HFFc6 (cell line): ENCODE measurements around the gene GRIK1. TPM values are rescaled to one million over a fixed set of nuclear protein-coding genes. Genes with fewer than 3 reads are reported as not detected.

Source experiments
- DNase-seq: peaks from one replicate; pipeline ENCODE4 v3.0.0-alpha.2; 2018
- H3K27ac Mint-ChIP-seq: 2 replicates; pipeline ENCODE4 v1.8.0; 2020; ENCODE audit warnings: mild to moderate bottlenecking, mixed read lengths
- H3K27me3 Mint-ChIP-seq: 2 replicates; pipeline ENCODE4 v1.8.0; 2021; ENCODE audit warnings: mild to moderate bottlenecking, moderate library complexity, mixed read lengths; ENCODE audit not compliant: insufficient read depth
- H3K36me3 Mint-ChIP-seq: 2 replicates; pipeline ENCODE4 v1.8.0; 2021; ENCODE audit warnings: low read depth, mixed read lengths
- H3K4me1 Mint-ChIP-seq: 2 replicates; pipeline ENCODE4 v1.8.0; 2020; ENCODE audit warnings: low read depth, mixed read lengths
- H3K4me3 Mint-ChIP-seq: 2 replicates; pipeline ENCODE4 v1.8.0; 2020; ENCODE audit warnings: mild to moderate bottlenecking, moderate library complexity, mixed read lengths
- H3K9me3 Mint-ChIP-seq: 2 replicates; pipeline ENCODE4 v1.8.0; 2020; ENCODE audit warnings: mild to moderate bottlenecking, mixed read lengths
- CTCF ChIP-seq: fragments of 200-600 bp; sonication (generic); IDR thresholded peaks from 2 replicates; pipeline ENCODE4 v1.5.0; 2021; ENCODE audit warnings: antibody characterized with exemption, mild to moderate bottlenecking
- total RNA-seq, 6 experiments: library from RNA; stranded (reverse); fragmentation: NEBNext Ultra II Directional; extraction: Animal tissue kit (Norgen Biotek cat#: 25700); gene quantifications; 2 replicates in 1 of 6; 3 replicates in 5 of 6; pipeline ENCODE4 v1.2.3, GENCODE V29; 2021

GRIK1 gene
- total RNA-seq, 6 experiments from 2014 or later: not detected

GRCh38 chr21:29656504-29657239 is 283.1 kb downstream of the GRIK1 start:
- peak overlapping the region; percentile 7; the same call in 1 of the 2 replicates for H3K4me3 Mint-ChIP-seq
- peak overlapping the region; percentile 33 for H3K27ac Mint-ChIP-seq
- peaks cover 6% of the 10 kb centered on the region; the same call in 1 of the 2 replicates for H3K36me3 Mint-ChIP-seq
- no peaks in the 10 kb centered on the region; the same call in 1 of the 2 replicates for H3K27me3 Mint-ChIP-seq
- peaks cover 4% of the 10 kb centered on the region; the same call in 1 of the 2 replicates for H3K9me3 Mint-ChIP-seq
- TF ChIP-seq CTCF: no peak
- peaks cover 10% of the 10 kb centered on the region for H3K4me1 Mint-ChIP-seq
- DNase-seq: peak; percentile 25

- no peak overlapping the region for H3K27ac Mint-ChIP-seq
- H3K27me3 Mint-ChIP-seq: no peaks in the 10 kb centered on the region; the same call in 1 of the 2 replicates
- H3K4me3 Mint-ChIP-seq: no peak overlapping the region
- DNase-seq: no peak
- H3K9me3 Mint-ChIP-seq: peaks cover 4% of the 10 kb centered on the region; the same call in 1 of the 2 replicates
- peaks cover 6% of the 10 kb centered on the region; the same call in 1 of the 2 replicates for H3K36me3 Mint-ChIP-seq
- TF ChIP-seq CTCF: no peak
- peaks cover 10% of the 10 kb centered on the region for H3K4me1 Mint-ChIP-seq
Measured at GRCh38 chr21:29655577-29655976, 284.2 kb downstream of the GRIK1 start.

- H3K36me3 Mint-ChIP-seq: peaks cover 6% of the 10 kb centered on the region; the same call in 1 of the 2 replicates
Measured at GRCh38 chr21:29654855-29655254, 284.9 kb downstream of the GRIK1 start.

GRCh38 chr21:29654203-29654602 is 285.6 kb downstream of the GRIK1 start:
- no peak overlapping the region for H3K27ac Mint-ChIP-seq

More at GRCh38 chr21:29654855-29655254, 284.9 kb downstream of the GRIK1 start:
- Mint-ChIP-seq H3K4me3 (no peak overlapping the region), H3K27me3 (no peaks in the 10 kb centered on the region; the same call in 1 of the 2 replicates), H3K9me3 (peaks cover under 1% of the 10 kb centered on the region; the same call in 1 of the 2 replicates), H3K27ac (no peak overlapping the region), H3K4me1 (peaks cover 10% of the 10 kb centered on the region)
- no peak for DNase-seq
- no peak for TF ChIP-seq CTCF

GRCh38 chr21:29650523-29651022 is 289.2 kb downstream of the GRIK1 start:
- H3K36me3 Mint-ChIP-seq: peaks cover 6% of the 10 kb centered on the region; the same call in 1 of the 2 replicates
- no peak overlapping the region for H3K27ac Mint-ChIP-seq
- no peak for TF ChIP-seq CTCF
- no peaks in the 10 kb centered on the region for H3K9me3 Mint-ChIP-seq
- peaks cover 7% of the 10 kb centered on the region; the same call in 1 of the 2 replicates for H3K4me1 Mint-ChIP-seq
- H3K27me3 Mint-ChIP-seq: no peaks in the 10 kb centered on the region
- DNase-seq: no peak
- H3K4me3 Mint-ChIP-seq: no peak overlapping the region

More at GRCh38 chr21:29654203-29654602, 285.6 kb downstream of the GRIK1 start:
- peaks cover 6% of the 10 kb centered on the region; the same call in 1 of the 2 replicates for H3K36me3 Mint-ChIP-seq
- DNase-seq: no peak
- H3K4me1 Mint-ChIP-seq: peaks cover 10% of the 10 kb centered on the region
- no peak for TF ChIP-seq CTCF
- H3K9me3 Mint-ChIP-seq: no peaks in the 10 kb centered on the region
- no peaks in the 10 kb centered on the region; the same call in 1 of the 2 replicates for H3K27me3 Mint-ChIP-seq
- no peak overlapping the region for H3K4me3 Mint-ChIP-seq
